Astrocyte of the spinal cord (primary cell): ENCODE data around the gene GNPNAT1.
"Not testable (repeated sequence)": the region's sequence is repeated elsewhere in the genome, so short reads cannot be mapped to it uniquely, and the experiment has no call there.

Experiments
- DNase-seq: peaks from one replicate; pipeline ENCODE4 v3.0.0; 2011; ENCODE audit warnings: low read depth, low spot score
- H3K4me3 ChIP-seq: 2 replicates; pipeline ENCODE4 v1.5.1; 2011; ENCODE audit warnings: low read depth, mild to moderate bottlenecking, low read length, moderate library complexity
- CTCF ChIP-seq: IDR thresholded peaks from 2 replicates; pipeline ENCODE4 v1.5.1; 2012; ENCODE audit warnings: low read depth, mild to moderate bottlenecking, low read length, inconsistent platforms
- in situ Hi-C: cut with HindIII; loops from 2 replicates; pipeline ENCODE4 v1.10.0; 2017; ENCODE audit warnings: low sequenced_read_pairs

The GNPNAT1 gene

GRCh38 chr14:52781629-52782028 lies 9.8 kb downstream of the GNPNAT1 start:
- no peak for DNase-seq
- in situ Hi-C loops, result no loop called here
- no peak for TF ChIP-seq CTCF
- no peak overlapping the region for H3K4me3 ChIP-seq

- TF ChIP-seq CTCF, result no peak
- in situ Hi-C loops, result no loop called here
- H3K4me3 ChIP-seq, result no peak overlapping the region
- no peak for DNase-seq
Observed at GRCh38 chr14:52780893-52781292, 10.5 kb downstream of the GNPNAT1 start.

GRCh38 chr14:52778702-52779101 lies 12.7 kb downstream of the GNPNAT1 start:
- H3K4me3 ChIP-seq, result no peak overlapping the region
- no peak for TF ChIP-seq CTCF
- in situ Hi-C loops, result no loop called here
- no peak for DNase-seq

- H3K4me3 ChIP-seq, result no peak overlapping the region
- in situ Hi-C loops, result no loop called here
- DNase-seq, result no peak
- TF ChIP-seq CTCF, result no peak
Observed at GRCh38 chr14:52776816-52777215, 14.6 kb downstream of the GNPNAT1 start.

- H3K4me3 ChIP-seq, result no peak overlapping the region
- TF ChIP-seq CTCF, result no peak
- in situ Hi-C loops, result no loop called here
- no peak for DNase-seq
Observed at GRCh38 chr14:52769887-52770286, 21.5 kb downstream of the GNPNAT1 start.

- H3K4me3 ChIP-seq, result no peak overlapping the region
- in situ Hi-C loops, result no loop called here
- DNase-seq, result no peak
- no peak for TF ChIP-seq CTCF
Observed at GRCh38 chr14:52767058-52767833, 24.2 kb downstream of the GNPNAT1 start.

GRCh38 chr14:52762923-52763322 lies 28.5 kb downstream of the GNPNAT1 start:
- DNase-seq, H3K4me3 ChIP-seq, in situ Hi-C loops: not testable (repeated sequence)
